IPS-NIHi11 (cell line): ENCODE results near the gene NCAPH2.
A peak's percentile ranks its signal among the peaks of the same experiment; 100 is the strongest.

Experiments used
- DNase-seq: peaks from one replicate; pipeline ENCODE4 v3.0.0; 2012; ENCODE audit warnings: mixed read lengths, low spot score

Gene NCAPH2

GRCh38 chr22:50507991-50508884 lies at the start of gene NCAPH2:
NCAPH2 (plus strand) TSS chr22:50508224; CDS start chr22:50508338, 114 bp downstream.
- DNase-seq: peak; percentile 100

- DNase-seq: no peak
Measured at GRCh38 chr22:50459016-50459415, 49.0 kb upstream of the NCAPH2 start.

GRCh38 chr22:50459496-50460140 lies 48.4 kb upstream of the NCAPH2 start:
- no peak for DNase-seq

- peak; percentile 64 for DNase-seq
Measured at GRCh38 chr22:50460938-50461337, 47.1 kb upstream of the NCAPH2 start.

- no peak for DNase-seq
Measured at GRCh38 chr22:50461536-50461935, 46.5 kb upstream of the NCAPH2 start.

GRCh38 chr22:50461979-50462540 lies 46.0 kb upstream of the NCAPH2 start:
- no peak for DNase-seq

GRCh38 chr22:50463188-50463900 lies 44.7 kb upstream of the NCAPH2 start:
- DNase-seq: no peak

- DNase-seq: no peak
Measured at GRCh38 chr22:50464451-50464850, 43.6 kb upstream of the NCAPH2 start.

GRCh38 chr22:50465066-50465930 lies 42.7 kb upstream of the NCAPH2 start:
- DNase-seq: no peak

- no peak for DNase-seq
Measured at GRCh38 chr22:50467341-50467740, 40.7 kb upstream of the NCAPH2 start.

GRCh38 chr22:50467773-50468440 lies 40.1 kb upstream of the NCAPH2 start:
- no peak for DNase-seq

GRCh38 chr22:50468626-50469025 lies 39.4 kb upstream of the NCAPH2 start:
- no peak for DNase-seq

GRCh38 chr22:50469377-50470305 lies 38.4 kb upstream of the NCAPH2 start:
- peak; percentile 75 for DNase-seq

GRCh38 chr22:50470491-50470890 lies 37.5 kb upstream of the NCAPH2 start:
- DNase-seq: no peak

GRCh38 chr22:50471197-50471847 lies 36.7 kb upstream of the NCAPH2 start:
- DNase-seq: no peak

GRCh38 chr22:50471962-50472361 lies 36.1 kb upstream of the NCAPH2 start:
- DNase-seq: no peak

GRCh38 chr22:50473088-50473487 lies 34.9 kb upstream of the NCAPH2 start:
- DNase-seq: no peak

- peak; percentile 76 for DNase-seq
Measured at GRCh38 chr22:50473855-50474671, 34.0 kb upstream of the NCAPH2 start.
